HG03460 (cell line): Measurements from ENCODE around the gene PRDX2.

ENCODE experiments used
- ATAC-seq: cut with Tn5 transposase; IDR thresholded peaks from one replicate; pipeline ENCODE4 v1.9.1; 2021; ENCODE audit not compliant: unreplicated experiment

The PRDX2 gene

GRCh38 chr19:12792853-12793289 lies 8.7 kb downstream of the PRDX2 start:
- ATAC-seq: no peak

GRCh38 chr19:12792051-12792852 lies 9.3 kb downstream of the PRDX2 start:
- ATAC-seq: no peak

- ATAC-seq: peak; percentile 28
These were observed 10.1 kb downstream of the PRDX2 start, which contains the start of gene JUNB for GRCh38 chr19:12791345-12792050. Gene JUNB, plus strand, starts transcription at chr19:12791486. Its CDS starts 286 bp downstream, at chr19:12791772.

- ATAC-seq: no peak
These were observed 10.8 kb downstream of the PRDX2 start for GRCh38 chr19:12790628-12791344.

- ATAC-seq: peak; percentile 33
These were observed 11.5 kb downstream of the PRDX2 start for GRCh38 chr19:12789904-12790619.

GRCh38 chr19:12789098-12789903 lies 12.3 kb downstream of the PRDX2 start:
- no peak for ATAC-seq

GRCh38 chr19:12788682-12789097 lies 12.9 kb downstream of the PRDX2 start:
- ATAC-seq: no peak

- ATAC-seq: no peak
These were observed 13.4 kb downstream of the PRDX2 start for GRCh38 chr19:12788042-12788681.

GRCh38 chr19:12787458-12787857 lies 14.1 kb downstream of the PRDX2 start:
- no peak for ATAC-seq

- no peak for ATAC-seq
These were observed 14.6 kb downstream of the PRDX2 start for GRCh38 chr19:12786952-12787351.

GRCh38 chr19:12786141-12786870 lies 15.3 kb downstream of the PRDX2 start:
- no peak for ATAC-seq

- no peak for ATAC-seq
These were observed 16.1 kb downstream of the PRDX2 start for GRCh38 chr19:12785431-12786031.

GRCh38 chr19:12784871-12785430 lies 16.6 kb downstream of the PRDX2 start:
- ATAC-seq: no peak

- ATAC-seq: no peak
These were observed 17.2 kb downstream of the PRDX2 start for GRCh38 chr19:12784394-12784870.

GRCh38 chr19:12783849-12784393 lies 17.7 kb downstream of the PRDX2 start:
- ATAC-seq: no peak

GRCh38 chr19:12783291-12783848 lies 18.2 kb downstream of the PRDX2 start:
- ATAC-seq: no peak
